HepG2 (cell line): ENCODE data around the gene FUT3. TPM values are rescaled to one million over a fixed set of nuclear protein-coding genes. Genes with fewer than 3 reads are reported as not detected.

Experiments used
- ATF7-NPFF ChIP-seq: sonication (generic); formaldehyde crosslinking; IDR thresholded peaks from 2 replicates; pipeline ENCODE4 v1.8.1; 2023; ENCODE audit warnings: mild to moderate bottlenecking, low read depth, missing genetic modification reagents, moderate library complexity
- E2F1 ChIP-seq: sonication (generic); formaldehyde crosslinking; IDR thresholded peaks from 2 replicates; pipeline ENCODE4 v1.5.0; 2020; ENCODE audit warnings: missing genetic modification reagents
- EP300 ChIP-seq, 3 experiments: sonication (generic) in 1 of 3; formaldehyde crosslinking in 1 of 3; IDR thresholded peaks; 2 replicates each; pipeline versions ENCODE4 v1.5.1 to v1.6.1; 2011 to 2020; ENCODE audit warnings: low read depth in 2 of 3, low read length in 2 of 3, borderline replicate concordance in 1 of 3, improper control_type of control experiment in 1 of 3, mild to moderate bottlenecking in 1 of 3, missing genetic modification reagents in 1 of 3, moderate library complexity in 1 of 3
- FOXC1 ChIP-seq: sonication (generic); formaldehyde crosslinking; IDR thresholded peaks from 2 replicates; pipeline ENCODE4 v1.8.0; 2022; ENCODE audit warnings: mild to moderate bottlenecking, missing genetic modification reagents, borderline replicate concordance
- GMEB1 ChIP-seq: sonication (generic); formaldehyde crosslinking; IDR thresholded peaks from 2 replicates; pipeline ENCODE4 v1.5.1; 2020; ENCODE audit warnings: missing genetic modification reagents, mild to moderate bottlenecking, borderline replicate concordance
- HDAC2 ChIP-seq: sonication (generic); formaldehyde crosslinking; IDR thresholded peaks from 2 replicates; pipeline ENCODE4 v1.4.0; 2020; ENCODE audit warnings: missing genetic modification reagents
- HMGXB3 ChIP-seq: sonication (generic); formaldehyde crosslinking; IDR thresholded peaks from 2 replicates; pipeline ENCODE4 v1.4.0; 2020; ENCODE audit warnings: missing genetic modification reagents, borderline replicate concordance
- MAFG ChIP-seq: sonication (generic); formaldehyde crosslinking; IDR thresholded peaks from 2 replicates; pipeline ENCODE4 v1.5.1; 2020; ENCODE audit warnings: mild to moderate bottlenecking, missing genetic modification reagents
- MEIS1 ChIP-seq: sonication (generic); formaldehyde crosslinking; IDR thresholded peaks from 2 replicates; pipeline ENCODE4 v1.9.0; 2021; ENCODE audit warnings: mild to moderate bottlenecking, missing genetic modification reagents, moderate library complexity, borderline replicate concordance
- SOX13 ChIP-seq, 3 experiments: fragments of 450-650 bp in 1 of 3; sonication (generic) in 1 of 3; formaldehyde crosslinking in 1 of 3; IDR thresholded peaks in 2 of 3; conservative IDR thresholded peaks in 1 of 3; 2 replicates each; pipeline versions ENCODE4 v1.5.0 to v1.6.1; 2016 to 2020; ENCODE audit warnings: antibody characterized with exemption in 1 of 3, mild to moderate bottlenecking in 1 of 3, missing compliant biosample characterization in 1 of 3, missing genetic modification reagents in 1 of 3, moderate library complexity in 1 of 3
- SP1 ChIP-seq, 2 experiments: fragments of 450-650 bp in 1 of 2; sonication (generic) in 1 of 2; formaldehyde crosslinking in 1 of 2; IDR thresholded peaks; 2 replicates each; pipeline versions ENCODE4 v1.4.0 to v1.6.1; 2016 to 2020; ENCODE audit warnings: missing genetic modification reagents in 1 of 2
- STAG1 ChIP-seq: sonication (generic); formaldehyde crosslinking; IDR thresholded peaks from 2 replicates; pipeline ENCODE4 v1.4.0; 2020; ENCODE audit warnings: missing genetic modification reagents
- ZBTB26 ChIP-seq: IDR thresholded peaks from 2 replicates; pipeline ENCODE4 v1.6.1; 2016; ENCODE audit warnings: missing compliant biosample characterization, missing genetic modification reagents, borderline replicate concordance
- ZFX ChIP-seq: sonication (generic); formaldehyde crosslinking; IDR thresholded peaks from 2 replicates; pipeline ENCODE4 v1.4.0; 2020; ENCODE audit warnings: mild to moderate bottlenecking, low read depth, missing genetic modification reagents, moderate library complexity
- ZNF329 ChIP-seq: sonication (generic); formaldehyde crosslinking; IDR thresholded peaks from 2 replicates; pipeline ENCODE4 v1.9.0; 2021; ENCODE audit warnings: low read depth, mild to moderate bottlenecking, missing genetic modification reagents
- ZNF484 ChIP-seq: sonication (generic); formaldehyde crosslinking; IDR thresholded peaks from 2 replicates; pipeline ENCODE4 v1.5.1; 2020; ENCODE audit warnings: mild to moderate bottlenecking, low read depth, missing genetic modification reagents, borderline replicate concordance
- polyA plus RNA-seq, 8 experiments: library from polyadenylated mRNA; depleted of rRNA in 3 of 8; stranded (reverse) in 7 of 8; unstranded in 1 of 8; fragments of >200 nt; fragmentation: Illumina TruSeq in 4 of 8; extraction: Trizol in 4 of 8; gene quantifications; 2 replicates each; pipeline versions ENCODE4 v1.2.1 to v1.2.3, GENCODE V29; 2011 to 2016; ENCODE audit warnings: low read depth in 4 of 8, missing spikeins in 1 of 8, mixed read lengths in 1 of 8; ENCODE audit not compliant: insufficient read depth in 1 of 8
- total RNA-seq, 5 experiments: library from RNA; depleted of rRNA; stranded (reverse); fragments of >200 nt; fragmentation: Illumina TruSeq; extraction: Trizol; gene quantifications; 2 replicates each; pipeline ENCODE4 v1.2.3, GENCODE V29; 2016; ENCODE audit warnings: low read depth in 1 of 5

Gene FUT3
- total and polyA plus RNA-seq, 2 of the 13 experiments (the other 11 are each of a cell fraction or from before 2014, with no cell fraction given) = 0.53 to 1.1 TPM

- TF ChIP-seq GMEB1 (CRISPR knock-in tag) (peak; percentile 44; the same call in 1 of the 2 replicates), MAFG (CRISPR knock-in tag) (no peak), MEIS1 (CRISPR knock-in tag) (peak; percentile 20; the same call in 1 of the 2 replicates), SOX13 (IDR thresholded peaks at IDR 0.05) (no peak), SOX13 (CRISPR knock-in tag; conservative IDR thresholded peaks at IDR 0.05 in 1 of 2, IDR thresholded peaks at IDR 0.05 in 1 of 2) (peak in 1 of 2 experiments; percentile 30; a peak in 1 of 4 replicates), ZBTB26 (CRISPR knock-in tag) (no peak), ZNF329 (CRISPR knock-in tag) (0 out of 2 replicates have a peak, but pooled peaks have one; percentile 45), ATF7-NPFF (CRISPR knock-in tag) (peak; percentile 92), FOXC1 (CRISPR knock-in tag) (0 out of 2 replicates have a peak, but pooled peaks have one; percentile 73), EP300 (IDR thresholded peaks at IDR 0.05; ENCODE audit: low read depth in 2 of 2, low read length in 2 of 2) (peak; percentile 7 to 25; a peak in 1 of 4 replicates), EP300 (CRISPR knock-in tag; IDR thresholded peaks at IDR 0.05; ENCODE audit: borderline replicate concordance) (no peak), HDAC2 (peak; percentile 36; the same call in 1 of the 2 replicates), ZFX (CRISPR knock-in tag) (peak; percentile 55; the same call in 1 of the 2 replicates), ZNF484 (CRISPR knock-in tag) (no peak), E2F1 (CRISPR knock-in tag) (0 out of 2 replicates have a peak, but pooled peaks have one; percentile 58), SP1 (IDR thresholded peaks at IDR 0.05) (no peak), SP1 (CRISPR knock-in tag; IDR thresholded peaks at IDR 0.05) (no peak; the same call in 1 of the 2 replicates), HMGXB3 (CRISPR knock-in tag) (no peak), STAG1 (CRISPR knock-in tag) (peak; percentile 97)
These were observed 47.3 kb downstream of the FUT3 start (continued) for GRCh38 chr19:5803752-5804515.
